ENCODE results near the gene NUPR1.
"Not testable (repeated sequence)": the region's sequence is repeated elsewhere in the genome, so short reads cannot be mapped to it uniquely, and the experiment has no call there.

Gene NUPR1

DNA sequence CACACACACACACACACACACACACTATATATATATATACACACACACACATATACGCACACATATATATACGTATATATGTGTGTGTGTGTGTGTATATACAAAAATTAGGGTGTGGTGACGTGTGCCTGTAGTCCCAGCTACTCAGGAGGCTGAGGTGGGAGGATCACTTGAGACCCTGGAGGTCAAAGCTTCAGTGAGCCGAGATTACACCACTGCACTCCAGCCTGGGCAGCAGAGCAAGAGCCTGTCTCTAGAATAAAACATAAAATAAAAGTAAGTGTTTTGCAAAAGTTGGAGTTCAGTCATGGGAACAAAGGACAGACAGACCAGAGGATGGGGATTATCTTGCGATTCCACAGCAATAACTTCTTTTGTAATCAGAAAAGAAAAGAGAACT lies 10.8 kb downstream of the NUPR1 start:
- no peak for DNase-seq (ENCODE audit: low read depth in 4 of 4, low spot score in 1 of 4)

DNA sequence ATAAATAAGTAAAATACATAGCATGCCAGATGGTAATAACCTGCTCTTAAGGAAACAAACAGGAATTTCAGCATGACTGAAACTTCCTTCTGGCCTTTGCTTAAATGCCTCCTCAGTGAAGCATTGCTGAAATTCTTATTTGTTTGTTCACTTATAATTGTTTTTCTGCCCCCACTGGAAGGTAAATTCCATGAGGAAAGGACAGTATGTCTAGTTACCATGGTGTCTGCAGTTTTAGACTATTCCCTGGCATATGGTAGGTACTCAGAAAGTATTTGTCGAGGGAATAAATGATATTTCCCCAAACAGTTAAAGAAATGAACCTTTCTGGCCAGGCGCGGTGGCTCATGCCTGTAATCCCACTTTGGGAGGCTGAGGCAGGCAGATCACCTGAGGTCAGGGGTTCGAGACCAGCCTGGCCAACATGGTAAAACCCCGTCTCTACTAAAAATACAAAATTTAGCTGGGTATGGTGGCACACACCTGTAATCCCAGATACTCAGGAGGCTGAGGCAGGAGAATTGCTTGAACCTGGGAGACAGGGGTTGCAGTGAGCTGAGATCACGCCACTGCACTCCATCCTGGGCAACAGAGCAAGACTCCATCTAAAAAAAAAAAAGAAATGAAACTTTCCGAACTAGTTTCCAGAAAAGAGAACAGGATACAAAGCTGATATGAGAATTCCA lies 11.5 kb downstream of the NUPR1 start:
- DNase-seq (ENCODE audit: low read depth in 4 of 4, low spot score in 1 of 4) = not testable (repeated sequence)

DNA sequence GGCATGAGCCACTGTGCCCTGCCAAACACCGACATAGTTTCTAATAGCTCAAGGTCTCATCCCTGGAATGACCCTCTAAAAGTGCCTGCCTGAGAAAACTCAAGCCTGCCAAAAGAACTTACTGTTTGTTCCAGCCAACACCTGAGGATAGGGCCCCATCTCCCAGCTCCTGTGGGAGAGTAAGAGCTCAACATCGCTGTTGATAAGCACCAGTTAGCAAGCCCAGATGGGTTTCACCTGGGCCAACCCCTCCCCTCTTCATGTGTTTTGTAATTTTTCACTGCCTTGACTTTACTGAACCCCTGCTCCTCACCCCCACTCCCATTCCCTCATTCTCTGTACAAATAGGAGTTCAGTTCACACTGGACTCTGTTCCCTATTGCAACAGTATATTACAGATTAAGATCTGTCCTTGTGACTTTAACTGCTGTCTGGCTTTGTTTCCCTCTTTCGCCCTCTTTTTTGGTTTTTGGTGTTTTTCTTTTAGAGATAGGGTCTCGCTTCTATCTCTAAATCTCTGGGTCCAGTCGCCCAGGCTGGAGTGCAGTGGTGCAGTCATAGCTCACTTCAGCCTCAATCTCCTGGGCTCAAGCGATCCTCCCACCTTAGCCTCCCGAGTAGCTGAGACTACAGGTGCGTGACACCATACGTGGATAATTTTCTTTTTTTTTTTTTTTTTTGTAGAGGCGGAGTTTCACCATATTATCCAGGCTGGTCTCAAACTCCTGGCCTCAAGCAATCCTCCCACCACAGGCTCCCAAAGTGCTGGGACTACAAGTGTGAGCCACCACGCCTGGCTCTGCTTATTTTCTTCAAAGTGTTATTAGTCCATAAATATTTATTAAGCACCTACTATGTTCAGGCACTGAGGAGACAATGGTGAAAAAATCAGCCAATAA lies 12.3 kb downstream of the NUPR1 start:
- DNase-seq (ENCODE audit: low read depth in 4 of 4, low spot score in 1 of 4) = no peak

DNA sequence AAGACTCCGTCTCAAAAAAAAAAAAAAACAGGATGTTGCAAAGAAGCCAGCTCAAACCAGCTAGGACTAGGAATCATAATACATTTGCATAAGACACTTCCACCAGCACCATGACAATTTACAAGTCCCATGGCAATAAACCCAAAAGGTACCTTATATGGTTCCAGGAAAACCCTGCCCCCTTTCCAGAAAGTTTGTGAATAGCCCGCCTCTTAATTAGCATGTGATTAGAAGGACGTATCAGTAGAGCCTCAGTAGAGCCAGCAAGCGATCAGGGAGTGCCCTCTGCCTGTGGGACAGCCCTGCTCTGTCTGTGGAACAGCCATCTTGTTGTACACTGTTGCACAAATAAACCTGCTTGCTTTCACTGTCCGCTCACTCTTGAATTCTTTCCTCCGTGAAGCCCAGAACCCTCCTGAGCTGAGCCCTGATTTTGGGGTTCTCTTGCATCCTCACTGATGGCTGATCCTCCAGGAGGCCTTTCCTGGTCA lies 14.0 kb downstream of the NUPR1 start:
- no peak for DNase-seq (ENCODE audit: low read depth in 4 of 4, low spot score in 1 of 4)

DNA sequence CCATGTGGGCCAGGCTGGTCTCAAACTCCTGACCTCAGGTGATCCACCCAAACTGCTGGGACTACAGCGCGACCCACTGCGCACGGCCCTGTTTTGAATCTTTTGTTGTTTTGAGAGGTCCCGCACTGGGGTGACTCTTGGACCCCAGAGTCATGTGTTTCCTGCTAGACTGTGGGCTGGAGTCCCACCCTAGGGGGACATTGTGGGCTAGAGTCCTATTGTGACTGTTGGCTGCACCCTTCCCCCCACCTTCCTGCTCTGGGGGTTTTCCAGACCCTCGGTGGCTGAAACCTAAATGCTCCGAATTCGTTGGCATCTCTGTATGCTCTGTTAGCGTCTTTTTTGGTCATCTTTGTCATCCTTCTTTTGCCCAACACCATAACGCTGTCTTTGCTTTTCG lies 16.0 kb downstream of the NUPR1 start:
- no peak for DNase-seq (ENCODE audit: low read depth in 4 of 4, low spot score in 1 of 4)

DNA sequence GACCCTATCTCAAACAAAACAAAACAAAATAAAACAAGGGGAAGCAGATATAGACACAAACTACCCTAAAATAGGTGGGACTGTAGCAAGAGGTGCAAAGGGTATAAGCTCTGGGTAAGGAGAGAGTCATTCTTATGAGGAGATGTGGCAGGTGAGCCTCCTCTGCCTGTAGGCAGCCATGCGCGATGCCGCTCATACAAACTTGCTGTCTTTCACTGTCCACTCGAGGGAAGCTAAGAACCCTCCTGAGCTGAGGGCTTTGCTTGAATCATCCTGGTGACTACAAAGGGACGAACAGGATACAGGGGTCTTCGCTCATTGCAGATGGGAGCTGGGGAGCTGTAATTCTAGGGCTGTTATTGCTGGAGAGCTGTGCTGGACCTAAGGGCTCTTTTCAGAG lies 17.3 kb downstream of the NUPR1 start:
- no peak for DNase-seq (ENCODE audit: low read depth in 4 of 4, low spot score in 1 of 4)

DNA sequence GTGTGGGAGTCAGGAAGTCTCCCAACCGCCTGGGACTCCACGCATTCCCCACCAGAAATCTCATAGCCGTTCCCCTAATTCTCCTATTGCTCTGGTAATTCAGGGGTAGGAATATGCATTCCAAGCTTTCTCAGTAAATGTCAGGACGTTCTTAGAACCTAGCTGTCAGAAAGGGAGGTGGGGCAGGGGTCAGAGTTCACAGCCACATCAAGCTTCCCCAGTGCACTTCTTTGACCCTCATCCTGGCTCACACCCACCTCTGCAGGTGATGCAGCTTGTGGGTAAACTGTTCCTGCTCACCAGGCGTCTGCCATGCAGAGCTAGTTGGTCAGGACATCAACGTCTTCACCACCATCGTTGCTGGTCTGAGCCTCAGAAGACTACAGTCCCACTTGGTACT lies 18.1 kb downstream of the NUPR1 start:
- no peak for DNase-seq (ENCODE audit: low read depth in 4 of 4, low spot score in 1 of 4)

DNA sequence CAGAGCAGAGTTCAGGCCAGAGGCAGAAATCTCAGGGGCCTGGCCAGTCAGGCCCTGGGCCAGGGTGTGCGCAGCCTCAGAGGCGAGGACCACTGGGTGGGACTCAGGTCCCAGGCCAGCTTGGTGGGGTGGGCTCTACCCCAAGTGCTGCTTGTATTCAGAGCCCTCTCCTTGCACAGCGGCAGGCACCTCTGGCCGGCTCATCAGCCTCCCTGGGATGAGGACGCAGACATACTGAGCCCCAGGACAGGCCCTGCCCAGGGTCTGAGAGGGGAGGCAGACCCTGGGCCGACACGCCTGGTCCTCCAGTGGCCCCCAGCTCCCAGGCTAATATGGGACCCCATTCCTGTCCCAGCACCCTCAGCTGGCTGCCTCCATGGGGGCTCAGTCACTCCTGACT lies 24.5 kb downstream of the NUPR1 start:
- no peak for DNase-seq (ENCODE audit: low read depth in 4 of 4, low spot score in 1 of 4)

DNA sequence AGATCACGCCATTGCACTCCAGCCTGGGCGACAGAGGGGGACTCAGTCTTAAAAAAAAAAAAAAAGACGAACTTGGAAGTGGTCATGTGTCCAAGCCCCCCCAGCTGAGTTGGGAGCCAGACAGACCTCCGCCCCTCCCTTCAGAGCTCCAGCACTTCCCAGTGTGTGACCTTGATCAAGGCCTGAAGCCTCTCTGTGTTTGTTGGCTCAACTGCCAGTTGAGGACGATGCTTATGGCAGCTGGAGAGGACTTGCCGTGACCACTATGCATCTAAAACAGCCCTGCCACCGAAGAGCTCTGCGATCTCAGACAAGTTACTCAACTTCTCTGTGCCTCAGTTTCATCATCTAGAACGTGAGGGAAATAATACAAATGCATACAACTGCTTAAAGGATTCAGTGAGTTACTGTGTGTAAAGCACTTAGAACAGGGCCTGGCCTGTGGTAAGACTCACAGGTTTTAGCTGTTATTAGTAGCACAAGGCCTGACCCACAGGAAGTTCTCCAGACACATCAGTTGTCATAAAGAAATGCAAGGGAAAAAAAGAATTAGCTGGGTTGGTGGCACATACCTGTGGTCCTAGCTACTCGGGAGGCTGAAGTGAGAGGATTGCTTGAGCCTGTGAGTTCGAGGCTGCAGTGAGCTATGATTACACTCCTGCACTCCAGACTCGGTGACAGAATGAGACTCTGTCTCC lies 25.1 kb downstream of the NUPR1 start:
- no peak for DNase-seq (ENCODE audit: low read depth in 4 of 4, low spot score in 1 of 4)

DNA sequence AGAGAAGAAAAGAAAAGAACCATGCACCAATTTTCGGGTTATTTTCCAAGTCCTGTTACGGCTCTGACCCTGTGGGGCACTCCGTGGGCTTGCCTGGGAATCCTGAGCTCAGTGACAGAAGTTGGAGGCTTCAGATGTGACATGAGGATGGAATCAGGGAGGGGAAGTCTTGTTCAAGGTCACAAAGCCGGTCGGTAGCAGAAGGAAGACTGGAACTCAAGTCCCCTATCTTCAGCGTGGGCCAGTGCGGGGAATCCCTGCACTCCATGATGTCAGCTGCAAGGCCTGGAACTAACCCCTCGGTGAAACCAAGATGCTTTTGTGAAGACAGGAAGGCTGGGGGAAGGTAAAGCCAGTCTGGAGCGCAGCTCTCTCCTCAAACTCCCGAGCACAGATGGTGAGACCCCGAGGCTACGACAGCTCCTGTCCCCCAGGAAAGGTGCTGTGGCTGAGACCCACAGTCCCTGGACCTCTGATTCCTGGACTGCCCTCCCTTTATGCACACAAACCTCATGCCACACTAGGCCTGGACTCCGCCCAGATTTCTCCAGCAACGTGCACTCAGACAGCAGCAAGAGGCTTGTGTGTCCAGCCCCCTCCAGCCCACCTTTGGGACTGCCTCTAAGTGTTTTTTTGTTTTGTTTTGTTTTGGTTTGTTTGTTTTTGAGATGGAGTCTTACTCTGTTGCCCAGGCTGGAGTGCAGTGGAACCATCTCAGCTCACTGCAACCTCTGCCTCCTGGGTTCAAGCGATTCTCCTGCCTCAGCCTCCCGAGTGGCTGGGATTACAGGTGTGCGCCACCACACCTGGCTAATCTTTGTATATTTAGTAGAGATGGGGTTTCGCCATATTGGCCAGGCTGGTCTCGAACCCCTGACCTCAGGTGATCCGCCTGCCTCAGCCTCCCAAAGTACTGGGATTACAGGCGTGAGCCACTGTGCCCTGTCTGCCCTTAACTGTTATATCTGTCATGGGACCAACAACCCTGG lies 26.7 kb downstream of the NUPR1 start:
- no peak for DNase-seq (ENCODE audit: low read depth in 4 of 4, low spot score in 1 of 4)

DNA sequence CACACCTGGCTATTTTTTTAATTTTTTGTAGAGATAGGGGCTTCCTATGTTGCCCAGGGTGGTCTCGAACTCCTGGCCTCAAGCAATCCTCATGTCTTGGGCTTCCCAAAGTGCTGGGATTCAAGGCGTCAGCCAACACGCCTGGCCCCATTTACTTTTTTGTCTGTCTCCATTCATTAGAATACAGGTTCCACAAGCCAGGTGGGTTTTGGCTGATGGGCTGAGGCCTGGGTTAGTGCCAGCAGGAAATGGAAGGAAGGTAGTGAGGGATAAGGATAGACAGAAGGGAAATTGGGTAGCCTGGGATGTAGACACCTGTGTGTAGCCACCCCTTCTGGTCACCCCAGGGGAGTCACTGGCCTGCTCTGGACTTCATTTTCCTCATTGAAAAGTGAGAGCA lies 27.7 kb downstream of the NUPR1 start:
- DNase-seq (ENCODE audit: low read depth in 4 of 4, low spot score in 1 of 4) = no peak

DNA sequence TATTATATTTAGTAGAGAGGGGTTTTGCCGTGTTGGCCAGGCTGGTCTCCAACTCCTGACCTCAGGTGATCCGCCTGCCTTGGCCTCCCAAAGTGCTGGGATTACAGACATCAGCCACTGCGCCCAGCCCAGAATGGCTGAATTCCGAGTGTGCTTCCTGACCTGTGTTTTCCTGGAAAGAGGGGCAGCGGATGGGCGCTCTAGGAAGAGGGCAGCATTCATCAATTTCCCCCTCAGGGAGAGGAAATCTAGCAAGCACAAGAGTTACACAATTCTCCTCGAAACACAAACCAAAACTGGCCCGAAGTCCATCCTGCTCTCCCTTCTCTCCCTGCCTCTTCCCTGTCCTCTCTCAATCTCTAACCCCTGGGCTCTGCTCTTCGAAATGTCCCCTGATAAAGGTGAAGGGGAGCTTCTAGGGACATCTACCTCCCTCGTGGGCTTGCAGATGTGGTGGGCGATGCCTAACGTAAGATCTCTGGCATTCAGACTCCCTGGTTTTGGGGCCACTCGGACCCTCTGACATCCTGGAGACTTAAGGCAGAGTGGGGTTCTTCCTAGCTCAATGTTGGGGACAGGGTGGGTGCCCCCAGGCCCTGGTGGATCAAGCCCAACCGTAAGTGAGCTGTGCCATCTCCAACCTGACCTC lies 33.2 kb downstream of the NUPR1 start:
- no peak for DNase-seq (ENCODE audit: low read depth in 4 of 4, low spot score in 1 of 4)

DNA sequence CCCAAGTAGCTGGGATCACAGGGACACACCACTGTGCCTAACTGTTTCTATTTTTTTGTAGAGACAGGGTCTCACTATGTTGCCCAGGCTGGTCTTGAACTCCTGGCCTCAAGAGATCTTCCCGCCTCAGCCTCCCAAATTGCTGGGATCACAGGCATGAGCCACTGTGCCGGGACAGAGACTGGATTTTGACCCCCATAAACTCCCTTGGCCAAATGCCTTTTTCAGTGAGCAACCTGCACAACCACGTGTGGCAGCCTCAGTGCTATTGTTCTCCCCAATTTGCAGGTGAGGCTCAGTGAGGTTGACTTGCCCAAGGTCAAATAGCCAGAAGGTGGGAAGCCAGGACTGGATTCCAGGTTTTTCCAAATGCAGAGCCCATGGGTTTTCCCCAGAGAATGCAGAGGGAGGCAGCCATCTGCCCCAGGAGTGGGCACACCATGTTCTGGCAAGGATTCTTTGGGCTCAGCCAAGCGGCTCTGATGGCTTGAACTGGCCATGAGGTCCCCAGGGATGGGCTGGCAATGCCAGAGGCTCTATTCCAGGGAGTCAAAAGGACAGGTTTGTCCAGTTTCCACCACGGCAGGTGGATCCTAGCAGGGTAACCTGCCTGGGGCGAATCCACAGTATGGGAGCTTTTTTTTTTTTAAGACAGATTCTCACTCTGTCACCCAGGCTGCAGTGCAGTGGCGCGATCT lies 33.9 kb downstream of the NUPR1 start:
- no peak for DNase-seq (ENCODE audit: low read depth in 4 of 4, low spot score in 1 of 4)

DNA sequence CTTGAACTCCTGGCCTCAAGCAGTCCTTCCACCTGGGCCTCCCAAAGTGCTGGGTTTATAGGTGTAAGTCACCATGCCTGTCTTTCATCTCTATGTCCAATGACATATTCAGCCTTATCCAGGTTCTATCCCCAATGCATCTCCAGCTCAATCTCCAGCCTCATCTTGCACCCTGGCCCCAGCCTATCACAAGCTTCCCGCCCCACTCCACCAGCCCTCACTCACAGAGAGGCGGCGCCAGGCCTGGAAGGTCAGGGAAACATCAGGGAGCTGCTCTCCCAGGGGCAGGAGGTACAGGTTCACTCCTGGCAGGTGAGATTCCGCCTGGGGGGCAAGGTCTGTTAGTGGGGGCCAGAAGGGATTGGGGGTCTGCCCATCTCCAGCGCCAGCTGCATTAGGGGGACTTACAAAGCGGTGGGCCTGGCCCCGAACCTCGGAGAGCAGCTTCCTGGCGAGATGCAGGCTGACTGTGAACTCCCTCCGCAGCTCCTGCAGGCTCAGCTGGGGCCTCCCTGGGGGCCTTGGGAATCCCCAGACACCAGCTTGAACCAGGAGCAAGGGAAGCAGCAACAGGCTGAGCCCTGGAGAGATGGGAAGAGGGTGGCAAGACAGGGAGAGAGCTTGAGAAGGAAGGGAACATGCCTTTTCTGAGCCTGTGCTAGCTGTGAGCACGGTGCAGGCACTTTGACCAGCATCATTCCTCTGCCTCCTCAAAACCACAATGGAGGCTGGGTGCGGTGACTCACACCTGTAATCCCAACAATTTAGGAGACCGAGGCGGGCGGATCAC lies 35.1 kb downstream of the NUPR1 start:
- DNase-seq (ENCODE audit: low read depth in 4 of 4, low spot score in 1 of 4) = no peak

DNA sequence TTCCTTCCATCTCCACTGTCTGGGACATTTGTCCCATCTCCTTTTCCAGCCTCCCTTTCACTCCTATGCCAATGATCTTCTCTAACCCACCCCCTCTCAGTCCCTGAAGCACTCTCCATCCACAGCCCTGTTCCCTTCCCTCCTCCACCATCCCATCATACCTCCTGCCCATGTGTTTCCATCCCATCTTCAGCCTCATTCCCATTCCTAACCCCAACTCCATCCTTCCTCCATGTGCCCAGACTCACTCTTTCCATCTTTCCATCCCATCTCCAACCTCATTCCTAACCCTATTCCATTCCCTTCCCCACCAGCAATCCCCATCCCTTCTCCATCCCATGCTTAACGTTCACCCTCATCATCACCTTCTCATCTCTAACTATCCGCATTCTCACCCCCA lies 36.5 kb downstream of the NUPR1 start:
- DNase-seq (ENCODE audit: low read depth in 4 of 4, low spot score in 1 of 4) = no peak

DNA sequence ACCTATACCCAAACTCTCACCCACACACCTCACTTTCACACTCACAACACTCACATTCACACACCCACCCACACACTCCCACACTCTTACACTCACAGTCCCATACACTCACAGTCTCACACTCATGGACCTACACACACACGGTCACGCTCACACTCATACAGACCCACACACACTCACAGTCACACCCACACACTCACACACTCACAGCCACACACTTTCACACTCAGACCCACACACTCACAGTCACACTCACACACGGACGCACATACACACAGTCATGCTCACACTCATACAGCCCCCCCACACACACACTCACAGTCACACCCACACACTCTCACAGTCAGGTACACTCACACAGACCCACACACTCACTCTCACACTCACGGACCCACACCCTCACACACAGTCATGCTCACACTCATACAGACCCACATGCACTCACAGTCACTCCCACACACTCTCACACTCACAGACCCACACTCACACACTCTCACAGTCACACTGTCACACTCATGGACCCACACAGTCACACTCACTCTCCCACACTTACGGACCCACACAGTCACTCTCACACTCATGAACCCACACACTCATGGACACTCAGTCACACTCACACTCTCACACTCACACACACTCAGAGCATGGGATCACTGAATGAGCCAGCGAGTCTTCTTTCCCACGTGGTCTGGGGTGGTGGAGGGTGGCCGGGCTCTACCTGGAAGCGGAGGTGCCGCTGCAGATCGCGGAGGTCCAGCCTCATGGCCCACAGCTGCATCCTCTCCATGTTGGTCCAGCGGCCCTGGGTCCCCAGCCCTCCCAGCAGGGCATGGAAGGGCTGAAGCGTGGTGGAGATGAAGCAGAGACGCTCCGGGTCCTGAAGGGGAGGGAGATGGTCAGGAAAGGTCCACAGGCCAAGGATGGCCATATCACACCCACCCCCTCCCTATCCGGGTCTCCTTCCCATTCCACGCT lies 37.2 kb downstream of the NUPR1 start:
- DNase-seq (ENCODE audit: low read depth in 4 of 4, low spot score in 1 of 4) = no peak

DNA sequence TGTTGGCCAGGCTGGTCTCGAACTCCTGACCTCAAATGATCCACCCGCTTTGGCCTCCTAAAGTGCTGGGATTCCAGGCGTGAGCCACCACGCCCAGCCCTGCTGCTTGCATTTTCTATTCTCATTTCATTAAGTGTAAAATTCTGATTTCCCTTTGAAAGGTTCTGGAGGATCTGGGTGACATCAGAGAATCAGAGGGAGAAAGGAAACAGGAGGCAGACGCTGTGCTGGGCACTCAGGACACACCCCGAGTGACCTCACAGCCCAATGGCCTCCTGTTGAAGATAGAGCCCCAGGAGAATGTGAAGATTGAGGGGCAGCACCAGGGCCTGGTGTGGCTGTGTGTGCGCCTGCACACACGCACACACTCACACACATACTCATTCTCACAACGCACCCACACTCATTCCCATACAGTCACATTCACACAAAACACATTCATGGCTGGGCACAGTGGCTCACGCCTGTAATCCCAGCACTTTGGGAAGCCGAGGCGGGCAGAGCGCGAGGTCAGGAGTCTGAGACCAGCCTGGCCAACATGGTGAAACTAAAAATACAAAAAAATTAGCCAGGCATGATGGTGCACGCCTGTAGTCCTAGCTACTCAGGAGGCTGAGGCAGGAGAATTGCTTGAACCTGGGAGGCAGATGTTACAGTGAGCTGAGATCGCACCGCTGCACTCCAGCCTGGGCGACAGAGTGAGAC lies 38.1 kb downstream of the NUPR1 start:
- DNase-seq (ENCODE audit: low read depth in 4 of 4, low spot score in 1 of 4) = not testable (repeated sequence)
